Smooth muscle cell (in vitro differentiated cells): Measurements from ENCODE around the gene WASHC3. TPM values are rescaled to one million over a fixed set of nuclear protein-coding genes. Genes with fewer than 3 reads are reported as not detected.

ENCODE experiments used
- DNase-seq: peaks from one replicate; lab custom pipeline; 2025; ENCODE audit not compliant: unreplicated experiment; lab: John Stamatoyannopoulos, UW
- H2AFZ ChIP-seq: fragments of 200-600 bp; sonication (generic); 2 replicates; pipeline ENCODE4 v1.6.0; 2016; ENCODE audit warnings: antibody characterized with exemption, low read depth, mild to moderate bottlenecking
- H3F3A ChIP-seq: fragments of 200-600 bp; sonication (generic); 2 replicates; pipeline ENCODE4 v1.6.0; 2017; ENCODE audit warnings: antibody characterized with exemption, low read depth
- H3K27ac ChIP-seq: fragments of 200-600 bp; sonication (generic); 2 replicates; pipeline ENCODE4 v1.5.1; 2016; ENCODE audit warnings: low read depth, mild to moderate bottlenecking
- H3K27me3 ChIP-seq: fragments of 200-600 bp; sonication (generic); 2 replicates; pipeline ENCODE4 v1.6.1; 2016; ENCODE audit warnings: low read depth, mild to moderate bottlenecking
- H3K36me3 ChIP-seq: fragments of 200-600 bp; sonication (generic); 2 replicates; pipeline ENCODE4 v1.5.1; 2016; ENCODE audit warnings: low read depth
- H3K4me1 ChIP-seq: fragments of 200-600 bp; sonication (generic); 2 replicates; pipeline ENCODE4 v1.5.1; 2016; ENCODE audit warnings: low read depth
- H3K4me2 ChIP-seq: fragments of 200-600 bp; sonication (generic); 2 replicates; pipeline ENCODE4 v1.6.0; 2016; ENCODE audit warnings: mild to moderate bottlenecking
- H3K4me3 ChIP-seq: fragments of 200-600 bp; sonication (generic); 2 replicates; pipeline ENCODE4 v1.5.1; 2016; ENCODE audit warnings: mild to moderate bottlenecking
- H3K79me2 ChIP-seq: fragments of 200-600 bp; sonication (generic); 2 replicates; pipeline ENCODE4 v1.6.0; 2016; ENCODE audit warnings: low read depth, mild to moderate bottlenecking
- H3K9ac ChIP-seq: fragments of 200-600 bp; sonication (generic); 2 replicates; pipeline ENCODE4 v1.6.0; 2016; ENCODE audit warnings: low read depth
- H3K9me3 ChIP-seq: fragments of 200-600 bp; sonication (generic); replicated peaks from 2 replicates; pipeline ENCODE4 v1.5.1; 2016; ENCODE audit warnings: low read depth
- H4K20me1 ChIP-seq: fragments of 200-600 bp; sonication (generic); 2 replicates; pipeline ENCODE4 v1.6.0; 2016; ENCODE audit warnings: low read depth
- CTCF ChIP-seq: fragments of 200-600 bp; sonication (generic); IDR thresholded peaks from 2 replicates; pipeline ENCODE4 v1.5.1; 2017; ENCODE audit warnings: borderline replicate concordance, mild to moderate bottlenecking, antibody characterized with exemption; ENCODE audit not compliant: insufficient read depth, poor library complexity, severe bottlenecking
- WGBS: methylation state at CpG from one replicate; pipeline ENCODE4 v1.1.7; 2016; ENCODE audit warnings: low lambda C conversion rate; 5-methylcytosine and 5-hydroxymethylcytosine counted together
- polyA plus RNA-seq: library from polyadenylated mRNA; unstranded; fragments of >200 nt; fragmentation: Nextera tagmentation; extraction: Ambion mirVana; gene quantifications from 2 replicates; pipeline ENCODE4 v1.2.1, GENCODE V29; 2016
- total RNA-seq: library from RNA; depleted of rRNA; stranded (reverse); fragments of >200 nt; gene quantifications from 2 replicates; pipeline ENCODE4 v1.2.3, GENCODE V29; 2014

WASHC3 gene
- total and polyA plus RNA-seq, 2 experiments from 2014 or later: 53.2 to 70.1 TPM

GRCh38 chr12:101966496-101966895 is 95.3 kb downstream of the WASHC3 start:
- Histone ChIP-seq H3K9me3 (no peaks in the 10 kb centered on the region), H3F3A (no peaks in the 10 kb centered on the region), H3K27ac (no peak overlapping the region), H3K4me3 (no peak overlapping the region), H3K36me3 (no peaks in the 10 kb centered on the region), H3K4me1 (no peaks in the 10 kb centered on the region), H3K27me3 (no peaks in the 10 kb centered on the region), H3K79me2 (no peaks in the 10 kb centered on the region), H3K9ac (no peak overlapping the region), H4K20me1 (no peaks in the 10 kb centered on the region), H3K4me2 (no peak overlapping the region), H2AFZ (no peak overlapping the region)
- no peak for TF ChIP-seq CTCF
- 90% methylated on average over 1 of the region's 1 CpG for WGBS
- no peak for DNase-seq

GRCh38 chr12:101963697-101964096 is 98.1 kb downstream of the WASHC3 start:
- no peaks in the 10 kb centered on the region for H4K20me1 ChIP-seq
- H3K4me2 ChIP-seq: no peak overlapping the region
- H3F3A ChIP-seq: no peaks in the 10 kb centered on the region
- H3K9me3 ChIP-seq: no peaks in the 10 kb centered on the region
- no peaks in the 10 kb centered on the region for H3K79me2 ChIP-seq
- no peak for DNase-seq
- no peaks in the 10 kb centered on the region for H3K36me3 ChIP-seq
- H3K4me1 ChIP-seq: no peaks in the 10 kb centered on the region
- 58% methylated on average over 1 of the region's 1 CpG for WGBS
- TF ChIP-seq CTCF: no peak
- no peaks in the 10 kb centered on the region for H3K27me3 ChIP-seq
- H3K27ac ChIP-seq: no peak overlapping the region
- H3K9ac ChIP-seq: no peak overlapping the region
- no peak overlapping the region for H3K4me3 ChIP-seq
- no peak overlapping the region for H2AFZ ChIP-seq

Other genes with a start within 250 kb of the WASHC3 start
- 23.6 and 25.5 TPM in 2 replicates for gene GNPTAB, start 231.0 kb downstream of the WASHC3 start, total RNA-seq
- gene GNPTAB, start 231.0 kb downstream of the WASHC3 start, polyA plus RNA-seq: 9.8 and 17.9 TPM in 2 replicates
- 22.7 and 29.3 TPM in 2 replicates for gene DRAM1, start 184.4 kb downstream of the WASHC3 start, total RNA-seq
- 29.5 and 31.2 TPM in 2 replicates for gene DRAM1, start 184.4 kb downstream of the WASHC3 start, polyA plus RNA-seq
- 49.2 and 57.6 TPM in 2 replicates for gene NUP37, start 58.1 kb upstream of the WASHC3 start, total RNA-seq
- gene NUP37, start 58.1 kb upstream of the WASHC3 start, polyA plus RNA-seq: 35.7 and 38.1 TPM in 2 replicates
- gene PARPBP, start 58.2 kb upstream of the WASHC3 start, total RNA-seq: 7.9 and 8.2 TPM in 2 replicates
- 3.7 and 4.7 TPM in 2 replicates for gene PARPBP, start 58.2 kb upstream of the WASHC3 start, polyA plus RNA-seq
- not detected in 2 replicates for gene PMCH, start 135.8 kb upstream of the WASHC3 start, total RNA-seq
- not detected in 2 replicates for gene PMCH, start 135.8 kb upstream of the WASHC3 start, polyA plus RNA-seq